Activated T-helper 17 cell treated with anti-CD3 and anti-CD28 coated beads, Interleukin-2, amount 50 U/mL, for 72 hours (primary cell): ENCODE data around the gene WDR64. TPM values are rescaled to one million over a fixed set of nuclear protein-coding genes. Genes with fewer than 3 reads are reported as not detected.
"Not testable (repeated sequence)": the region's sequence is repeated elsewhere in the genome, so short reads cannot be mapped to it uniquely, and the experiment has no call there.

Experiments
- ATAC-seq: fragments of 150-1000 bp; cut with Tn5 transposase; replicated peaks from 2 replicates; pipeline ENCODE4 v1.10.0; 2021; ENCODE audit warnings: mild to moderate bottlenecking, moderate library complexity
- H3K27ac Mint-ChIP-seq: one replicate; pipeline ENCODE4 v1.8.0; 2022; ENCODE audit warnings: mixed read lengths
- H3K27me3 Mint-ChIP-seq: one replicate; pipeline ENCODE4 v1.8.0; 2022; ENCODE audit warnings: mixed read lengths
- H3K36me3 Mint-ChIP-seq: one replicate; pipeline ENCODE4 v1.8.0; 2022; ENCODE audit warnings: low read depth, mild to moderate bottlenecking, mixed read lengths
- H3K4me1 Mint-ChIP-seq: one replicate; pipeline ENCODE4 v1.8.0; 2022; ENCODE audit warnings: mixed read lengths
- H3K4me3 Mint-ChIP-seq: one replicate; pipeline ENCODE4 v1.8.0; 2022; ENCODE audit warnings: mild to moderate bottlenecking, mixed read lengths
- H3K9me3 Mint-ChIP-seq: one replicate; pipeline ENCODE4 v1.8.0; 2022; ENCODE audit warnings: mixed read lengths
- total RNA-seq, 2 donors: library from RNA; stranded (reverse); gene quantifications; one replicate each; pipeline ENCODE4 v1.2.3, GENCODE V29; 2022

The WDR64 gene
- total RNA-seq, 2 donors from 2014 or later: not detected

- H3K4me1 Mint-ChIP-seq: no peaks in the 10 kb centered on the region
- ATAC-seq: no peak
- H3K9me3 Mint-ChIP-seq: no peaks in the 10 kb centered on the region
- H3K36me3 Mint-ChIP-seq: no peaks in the 10 kb centered on the region
- H3K27ac Mint-ChIP-seq: no peak overlapping the region
- no peaks in the 10 kb centered on the region for H3K27me3 Mint-ChIP-seq
- no peak overlapping the region for H3K4me3 Mint-ChIP-seq
Measured at GRCh38 chr1:241695246-241696171, 43.4 kb downstream of the WDR64 start.

- no peaks in the 10 kb centered on the region for H3K36me3 Mint-ChIP-seq
- no peaks in the 10 kb centered on the region for H3K9me3 Mint-ChIP-seq
- H3K27me3 Mint-ChIP-seq: no peaks in the 10 kb centered on the region
- H3K4me3 Mint-ChIP-seq: no peak overlapping the region
- ATAC-seq: no peak
- no peaks in the 10 kb centered on the region for H3K4me1 Mint-ChIP-seq
- no peak overlapping the region for H3K27ac Mint-ChIP-seq
Measured at GRCh38 chr1:241696172-241696814, 44.2 kb downstream of the WDR64 start.

DNA sequence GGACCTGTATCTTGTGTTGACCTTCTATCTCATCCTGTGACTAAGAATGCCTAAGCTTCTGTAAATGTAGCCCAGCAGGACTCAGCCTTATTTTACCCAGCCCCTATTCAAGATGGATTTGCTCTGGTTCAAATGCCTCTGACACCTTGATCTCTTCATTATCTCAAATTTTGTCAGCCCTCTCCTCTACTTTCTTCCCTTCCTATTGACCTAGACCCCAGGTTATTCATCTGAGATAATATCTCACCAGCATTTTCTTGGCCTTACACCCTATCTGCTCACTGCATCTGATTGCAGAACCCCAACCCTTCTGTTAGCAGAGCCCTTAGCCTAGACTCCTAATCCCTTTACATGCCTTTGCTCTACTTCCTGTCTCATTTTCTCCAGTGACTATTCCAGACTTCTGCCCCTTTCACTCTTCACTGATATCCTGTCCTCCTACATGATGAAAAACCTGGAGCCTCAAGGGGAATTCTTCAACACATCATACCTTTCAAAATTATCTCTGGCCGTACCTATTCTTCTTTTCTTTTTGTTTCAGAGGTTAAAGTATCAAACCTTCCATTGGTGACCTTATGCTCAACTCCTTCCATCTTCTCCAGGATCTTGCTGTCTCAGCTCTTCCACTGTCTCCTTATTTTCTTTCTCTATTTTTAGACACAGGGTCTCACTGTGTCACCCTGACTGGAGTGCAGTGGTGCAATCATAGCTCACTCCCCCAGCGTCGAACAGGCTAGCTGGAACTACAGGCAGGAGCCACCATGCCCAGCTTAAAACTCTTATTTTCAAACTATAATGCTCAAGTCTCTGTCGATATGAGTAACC is 44.9 kb downstream of the WDR64 start:
- H3K4me1 Mint-ChIP-seq: no peaks in the 10 kb centered on the region
- H3K27me3 Mint-ChIP-seq: no peaks in the 10 kb centered on the region
- H3K27ac Mint-ChIP-seq: no peak overlapping the region
- ATAC-seq: no peak
- H3K9me3 Mint-ChIP-seq: no peaks in the 10 kb centered on the region
- no peak overlapping the region for H3K4me3 Mint-ChIP-seq
- H3K36me3 Mint-ChIP-seq: no peaks in the 10 kb centered on the region

GRCh38 chr1:241697640-241698018 is 45.5 kb downstream of the WDR64 start:
- H3K9me3 Mint-ChIP-seq: no peaks in the 10 kb centered on the region
- H3K27ac Mint-ChIP-seq: no peak overlapping the region
- no peaks in the 10 kb centered on the region for H3K4me1 Mint-ChIP-seq
- ATAC-seq: no peak
- H3K4me3 Mint-ChIP-seq: no peak overlapping the region
- H3K27me3 Mint-ChIP-seq: no peaks in the 10 kb centered on the region
- no peaks in the 10 kb centered on the region for H3K36me3 Mint-ChIP-seq

GRCh38 chr1:241698177-241698576 is 46.1 kb downstream of the WDR64 start:
- Mint-ChIP-seq H3K4me3 (no peak overlapping the region), H3K27ac (no peak overlapping the region), H3K27me3 (no peaks in the 10 kb centered on the region), H3K36me3 (no peaks in the 10 kb centered on the region), H3K4me1 (no peaks in the 10 kb centered on the region), H3K9me3 (no peaks in the 10 kb centered on the region)
- ATAC-seq: no peak

DNA sequence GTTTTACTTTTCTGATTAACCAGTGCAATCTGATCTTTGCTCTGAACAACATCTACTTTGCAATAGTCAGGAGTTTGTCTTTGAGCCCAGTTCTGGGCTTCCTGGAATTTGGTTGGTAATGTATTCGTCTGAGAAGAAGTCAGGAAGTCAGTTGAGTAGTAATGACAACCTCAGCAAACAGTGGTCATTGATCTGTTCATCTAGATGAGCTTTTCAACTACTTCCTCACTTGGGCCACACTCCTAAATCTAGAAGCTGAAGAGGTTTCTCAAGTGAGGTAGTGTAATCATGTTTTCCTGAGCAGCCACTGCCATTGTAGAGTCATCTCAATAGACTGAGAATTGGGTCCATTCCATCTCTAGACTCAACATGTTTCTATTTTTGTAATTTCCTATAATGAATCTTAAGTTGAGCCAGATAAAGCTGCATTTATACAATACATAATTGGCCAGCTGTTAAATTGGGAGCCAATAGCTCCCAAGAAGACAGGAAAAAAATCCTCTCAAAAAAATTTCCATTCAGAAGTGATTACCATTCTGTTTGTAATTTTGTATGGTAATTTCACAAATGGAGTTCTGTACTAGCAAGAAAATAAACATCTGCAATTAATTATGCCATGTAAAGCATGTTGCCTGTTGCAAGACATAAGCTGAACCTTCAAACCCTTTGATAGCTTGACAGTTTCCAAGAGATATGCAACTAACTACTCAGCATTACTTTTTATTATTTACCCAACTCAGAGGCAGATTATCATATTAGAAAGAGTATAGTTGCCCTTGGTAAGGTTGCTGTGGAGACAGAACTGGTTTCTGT is 49.6 kb downstream of the WDR64 start:
- H3K27ac Mint-ChIP-seq: no peak overlapping the region
- no peak overlapping the region for H3K4me3 Mint-ChIP-seq
- no peaks in the 10 kb centered on the region for H3K4me1 Mint-ChIP-seq
- H3K27me3 Mint-ChIP-seq: no peaks in the 10 kb centered on the region
- no peaks in the 10 kb centered on the region for H3K36me3 Mint-ChIP-seq
- H3K9me3 Mint-ChIP-seq: peaks cover 5% of the 10 kb centered on the region
- no peak for ATAC-seq

DNA sequence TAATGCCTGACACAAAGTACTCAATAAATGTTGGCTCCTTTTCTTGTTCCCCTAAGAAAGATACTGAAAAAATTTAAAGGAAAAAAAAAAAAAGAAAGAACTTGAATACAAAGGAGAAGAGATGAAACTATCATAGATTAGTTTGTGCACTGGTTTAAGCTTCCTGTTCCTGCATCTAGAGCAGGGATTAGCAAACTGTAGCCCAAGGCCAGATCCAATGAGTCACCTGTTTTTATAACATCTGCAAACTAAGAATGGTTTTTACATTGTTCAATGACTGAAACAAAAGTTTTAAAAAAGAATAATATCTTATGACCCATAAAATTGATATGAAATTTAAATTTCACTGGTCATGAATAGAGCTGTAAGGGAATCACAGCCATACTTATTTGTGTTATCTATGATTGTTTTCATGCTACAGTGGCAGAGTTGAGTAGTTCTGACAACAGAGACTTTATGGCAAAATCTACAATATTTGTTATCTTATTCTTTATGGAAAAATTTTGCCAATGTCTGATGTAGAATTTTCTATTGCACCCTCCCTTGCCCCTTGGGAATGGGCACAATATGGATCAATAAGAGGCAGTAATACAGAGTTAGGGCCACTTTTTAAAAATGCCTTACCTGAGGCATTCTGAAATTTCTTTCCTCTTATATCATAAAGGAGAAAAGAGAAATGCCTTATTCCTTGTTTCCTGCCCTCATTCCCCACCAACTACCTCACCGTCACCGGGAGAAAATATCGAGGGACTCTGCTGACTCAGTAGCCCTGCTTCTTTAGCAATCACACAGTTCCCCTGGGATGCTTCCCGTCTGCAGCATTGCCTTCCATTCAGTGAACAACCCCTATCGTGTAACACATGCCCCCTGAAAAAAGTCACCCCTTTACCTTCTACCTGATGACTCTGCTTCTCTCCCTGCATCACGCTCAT is 50.6 kb downstream of the WDR64 start:
- H3K27ac Mint-ChIP-seq: no peak overlapping the region
- H3K36me3 Mint-ChIP-seq: no peaks in the 10 kb centered on the region
- H3K9me3 Mint-ChIP-seq: peaks cover 5% of the 10 kb centered on the region
- no peaks in the 10 kb centered on the region for H3K27me3 Mint-ChIP-seq
- no peak overlapping the region for H3K4me3 Mint-ChIP-seq
- ATAC-seq: no peak
- H3K4me1 Mint-ChIP-seq: peaks cover 5% of the 10 kb centered on the region

DNA sequence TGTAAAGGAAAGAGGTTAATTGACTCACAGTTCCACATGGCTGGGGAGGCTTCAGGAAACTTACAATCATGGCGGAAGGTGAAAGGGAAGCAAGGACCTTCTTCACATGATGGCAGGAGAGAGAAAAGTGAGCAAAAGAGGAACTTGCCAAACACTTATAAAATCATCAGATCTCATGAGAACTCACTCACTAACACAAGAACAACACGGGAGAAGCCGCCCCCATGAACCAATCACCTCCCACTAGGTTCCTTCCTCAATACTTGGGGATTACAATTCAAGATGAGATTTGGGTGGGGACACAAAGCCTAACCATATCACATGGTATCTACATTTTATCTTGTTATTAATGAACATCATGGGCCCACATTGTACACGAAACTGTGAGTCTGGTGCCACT is 51.7 kb downstream of the WDR64 start:
- H3K4me1 Mint-ChIP-seq, H3K9me3 Mint-ChIP-seq, H3K27me3 Mint-ChIP-seq, H3K27ac Mint-ChIP-seq, H3K4me3 Mint-ChIP-seq, ATAC-seq, H3K36me3 Mint-ChIP-seq: not testable (repeated sequence)

DNA sequence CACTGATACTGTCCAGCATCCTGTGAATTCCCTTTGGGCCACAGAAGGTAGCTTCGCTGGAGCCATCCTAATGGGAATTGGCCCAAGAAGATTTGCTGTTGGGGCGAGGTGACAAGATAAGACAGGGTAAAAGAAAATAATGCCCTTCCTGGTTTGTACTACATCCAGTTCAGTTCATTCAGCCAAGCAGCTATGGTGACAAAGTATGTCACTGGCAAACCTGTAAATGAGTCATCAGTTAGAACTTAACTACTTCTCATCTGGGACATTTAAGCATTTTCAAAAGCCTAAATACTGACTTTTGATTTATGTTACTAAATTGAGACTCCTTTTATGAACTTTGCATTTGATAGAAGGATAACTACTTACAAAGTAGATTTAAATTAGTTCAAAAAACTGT is 54.2 kb downstream of the WDR64 start:
- Mint-ChIP-seq H3K27ac (no peak overlapping the region), H3K9me3 (peaks cover 5% of the 10 kb centered on the region), H3K27me3 (no peaks in the 10 kb centered on the region), H3K4me1 (peaks cover 5% of the 10 kb centered on the region), H3K36me3 (no peaks in the 10 kb centered on the region), H3K4me3 (no peak overlapping the region)
- ATAC-seq: peak; percentile 56

GRCh38 chr1:241706967-241707366 is 54.9 kb downstream of the WDR64 start:
- peaks cover 5% of the 10 kb centered on the region for H3K4me1 Mint-ChIP-seq
- H3K27me3 Mint-ChIP-seq: no peaks in the 10 kb centered on the region
- no peak overlapping the region for H3K27ac Mint-ChIP-seq
- peaks cover 5% of the 10 kb centered on the region for H3K9me3 Mint-ChIP-seq
- ATAC-seq: no peak
- no peaks in the 10 kb centered on the region for H3K36me3 Mint-ChIP-seq
- H3K4me3 Mint-ChIP-seq: no peak overlapping the region

GRCh38 chr1:241707442-241707841 is 55.4 kb downstream of the WDR64 start:
- Mint-ChIP-seq H3K4me1 (peaks cover 5% of the 10 kb centered on the region), H3K9me3 (peaks cover 5% of the 10 kb centered on the region), H3K27me3 (no peaks in the 10 kb centered on the region), H3K27ac (no peak overlapping the region), H3K36me3 (no peaks in the 10 kb centered on the region), H3K4me3 (no peak overlapping the region)
- ATAC-seq: no peak

- Mint-ChIP-seq H3K27ac (no peak overlapping the region), H3K27me3 (no peaks in the 10 kb centered on the region), H3K4me1 (peaks cover 5% of the 10 kb centered on the region), H3K9me3 (no peaks in the 10 kb centered on the region), H3K36me3 (no peaks in the 10 kb centered on the region), H3K4me3 (no peak overlapping the region)
- no peak for ATAC-seq
Measured at GRCh38 chr1:241711326-241711725, 59.2 kb downstream of the WDR64 start.

DNA sequence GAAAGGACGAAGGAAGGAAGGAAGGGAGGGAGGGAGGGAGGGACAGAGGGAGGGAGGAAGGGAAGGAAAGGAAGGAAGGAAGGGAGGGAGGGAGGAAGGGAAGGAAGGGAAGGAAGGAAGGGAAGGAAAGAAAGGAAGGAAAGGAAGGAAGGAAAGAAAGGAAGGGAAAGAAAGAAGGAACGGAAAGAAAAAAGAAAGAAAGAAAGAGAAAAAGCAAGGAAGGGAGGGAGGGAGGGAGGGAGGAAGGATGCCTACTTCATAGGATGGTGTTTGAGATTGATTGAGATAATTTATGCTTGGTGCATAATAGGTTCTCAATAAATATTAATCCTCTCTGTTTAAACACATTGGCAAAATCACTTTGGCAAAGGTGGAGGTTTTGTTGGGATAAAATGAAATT is 61.2 kb downstream of the WDR64 start:
- H3K9me3 Mint-ChIP-seq: no peaks in the 10 kb centered on the region
- H3K36me3 Mint-ChIP-seq: no peaks in the 10 kb centered on the region
- no peaks in the 10 kb centered on the region for H3K4me1 Mint-ChIP-seq
- H3K27ac Mint-ChIP-seq: no peak overlapping the region
- no peak overlapping the region for H3K4me3 Mint-ChIP-seq
- no peaks in the 10 kb centered on the region for H3K27me3 Mint-ChIP-seq
- ATAC-seq: no peak
